ENCODE data around the gene NPHP4.

- no peak for TF ChIP-seq CTCF (IDR thresholded peaks at IDR 0.05; ENCODE audit: extremely low read depth in 1 of 2, insufficient read depth in 1 of 2, low read depth in 1 of 2, low read length in 2 of 2)
- no peak for TF ChIP-seq POLR2A (IDR thresholded peaks at IDR 0.05; ENCODE audit: low read depth, low read length)
- no peak for TF ChIP-seq EZH2 (IDR thresholded peaks at IDR 0.05; ENCODE audit: borderline replicate concordance, low read depth, low read length, severe bottlenecking)
- no peak for TF ChIP-seq FOS (IDR thresholded peaks at IDR 0.05; ENCODE audit: borderline replicate concordance, insufficient read depth, low read length)
- TF ChIP-seq GATA2 (IDR thresholded peaks at IDR 0.05; ENCODE audit: insufficient read depth, insufficient read length, low read depth, low read length) = no peak
- no peak for TF ChIP-seq POLR2AphosphoS5 (IDR thresholded peaks at IDR 0.05; ENCODE audit: insufficient read depth, low read depth, low read length)
Observed at GRCh38 chr1:5877001-5877400, 115.2 kb downstream of the NPHP4 start.

All from endothelial cell of umbilical vein (primary cell).